OCI-LY1 (cell line): ENCODE measurements around the gene NKX2-2.

ENCODE experiments used
- H2AFZ ChIP-seq: fragments of 200-600 bp; sonication (generic), shearing (Covaris generic); 2 replicates; pipeline ENCODE4 v1.6.0; 2014; ENCODE audit warnings: antibody characterized with exemption, mild to moderate bottlenecking, low read length
- H3F3A ChIP-seq: fragments of 200-600 bp; sonication (generic), shearing (Covaris generic); 2 replicates; pipeline ENCODE4 v1.6.0; 2014; ENCODE audit warnings: mild to moderate bottlenecking, antibody characterized with exemption, low read length, moderate library complexity; ENCODE audit not compliant: insufficient read depth
- H3K27ac ChIP-seq: fragments of 200-600 bp; sonication (generic); 2 replicates; pipeline ENCODE4 v1.5.1; 2014; ENCODE audit warnings: low read length, mixed run types, mild to moderate bottlenecking, low read depth; ENCODE audit not compliant: poor library complexity, severe bottlenecking
- H3K27me3 ChIP-seq: fragments of 200-600 bp; sonication (generic); 2 replicates; pipeline ENCODE4 v1.6.0; 2014; ENCODE audit warnings: antibody characterized with exemption, mild to moderate bottlenecking, low read length, moderate library complexity; ENCODE audit not compliant: insufficient read depth
- H3K36me3 ChIP-seq: fragments of 200-600 bp; sonication (generic); 2 replicates; pipeline ENCODE4 v1.6.1; 2014; ENCODE audit warnings: mild to moderate bottlenecking, antibody characterized with exemption, low read length, moderate library complexity, mixed read lengths; ENCODE audit not compliant: insufficient read depth
- H3K4me1 ChIP-seq: fragments of 200-600 bp; sonication (generic); 2 replicates; pipeline ENCODE4 v1.5.1; 2014; ENCODE audit warnings: mild to moderate bottlenecking, low read length, moderate library complexity; ENCODE audit not compliant: insufficient read depth, severe bottlenecking
- H3K4me2 ChIP-seq: fragments of 200-600 bp; sonication (generic), shearing (Covaris generic); 2 replicates; pipeline ENCODE4 v1.6.1; 2014; ENCODE audit warnings: low read length
- H3K4me3 ChIP-seq: fragments of 200-600 bp; sonication (generic); 2 replicates; pipeline ENCODE4 v1.5.1; 2014; ENCODE audit warnings: low read length, low read depth, mild to moderate bottlenecking, mixed read lengths; ENCODE audit not compliant: poor library complexity, severe bottlenecking
- H3K79me2 ChIP-seq: fragments of 200-600 bp; shearing (Covaris generic); 2 replicates; pipeline ENCODE4 v1.6.1; 2016; ENCODE audit warnings: mixed run types, low read length, mixed read lengths; ENCODE audit not compliant: insufficient read depth
- H3K9ac ChIP-seq: fragments of 200-600 bp; sonication (generic), shearing (Covaris generic); 2 replicates; pipeline ENCODE4 v1.6.1; 2014; ENCODE audit warnings: mild to moderate bottlenecking, low read length, mixed read lengths
- H3K9me2 ChIP-seq: fragments of 200-600 bp; sonication (generic), shearing (Covaris generic); 2 replicates; pipeline ENCODE4 v1.6.1; 2014; ENCODE audit warnings: low read depth, mild to moderate bottlenecking, low read length, mixed read lengths
- H3K9me3 ChIP-seq: fragments of 200-600 bp; shearing (Covaris generic); 2 replicates; pipeline ENCODE4 v1.6.1; 2014; ENCODE audit warnings: low read length, mixed read lengths
- H4K20me1 ChIP-seq: fragments of 200-600 bp; sonication (generic), shearing (Covaris generic); 2 replicates; pipeline ENCODE4 v1.6.0; 2016; ENCODE audit warnings: mild to moderate bottlenecking, low read length; ENCODE audit not compliant: insufficient read depth
- EZH2 ChIP-seq: fragments of 200-600 bp; sonication (generic), shearing (Covaris generic); IDR thresholded peaks from 2 replicates; pipeline ENCODE4 v1.8.0; 2017; ENCODE audit warnings: borderline replicate concordance, mixed run types, mild to moderate bottlenecking, antibody characterized with exemption, low read length, moderate library complexity, mixed read lengths
- TF ChIP-seq, protein P1 (sequence below): fragments of 200-600 bp; sonication (generic), shearing (Covaris generic); IDR thresholded peaks from 2 replicates; pipeline ENCODE4 v1.5.1; 2017; ENCODE audit warnings: mild to moderate bottlenecking, antibody characterized with exemption, low read length, moderate library complexity, mixed read lengths

Gene NKX2-2

DNA sequence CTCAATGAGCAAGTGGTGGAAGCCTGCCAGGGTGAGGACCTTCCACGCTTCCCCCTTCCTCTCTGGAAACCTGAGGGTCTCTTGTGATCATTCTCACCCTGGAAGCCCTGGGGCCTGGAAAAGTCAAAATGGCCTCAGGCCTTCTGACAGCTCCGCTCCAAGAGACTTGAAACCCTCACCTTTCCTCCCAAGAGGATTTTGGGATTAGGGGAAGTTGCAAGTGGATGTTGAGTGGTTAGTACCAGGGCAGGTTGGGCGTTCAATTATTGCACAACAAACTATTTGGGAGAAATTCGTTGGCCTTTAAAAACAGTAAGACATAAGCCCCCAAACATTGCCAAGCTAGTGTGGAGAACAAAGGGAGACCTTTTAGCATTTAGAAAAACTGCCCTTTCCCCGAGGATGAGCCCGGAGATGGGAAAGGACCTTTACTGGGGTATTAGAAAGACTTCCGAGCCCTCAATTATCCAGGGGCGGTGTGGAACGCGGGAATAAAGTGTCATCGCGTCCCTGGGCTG lies 4.7 kb downstream of the NKX2-2 start:
- H4K20me1 ChIP-seq: no peaks in the 10 kb centered on the region
- H3K9ac ChIP-seq: no peak overlapping the region
- no peaks in the 10 kb centered on the region for H3K79me2 ChIP-seq
- no peak overlapping the region for H3K4me3 ChIP-seq
- no peaks in the 10 kb centered on the region for H3K9me2 ChIP-seq
- no peaks in the 10 kb centered on the region for H3K27me3 ChIP-seq
- no peak overlapping the region for H2AFZ ChIP-seq
- no peak overlapping the region for H3K4me2 ChIP-seq
- no peaks in the 10 kb centered on the region for H3K36me3 ChIP-seq
- TF ChIP-seq, protein P1, sequence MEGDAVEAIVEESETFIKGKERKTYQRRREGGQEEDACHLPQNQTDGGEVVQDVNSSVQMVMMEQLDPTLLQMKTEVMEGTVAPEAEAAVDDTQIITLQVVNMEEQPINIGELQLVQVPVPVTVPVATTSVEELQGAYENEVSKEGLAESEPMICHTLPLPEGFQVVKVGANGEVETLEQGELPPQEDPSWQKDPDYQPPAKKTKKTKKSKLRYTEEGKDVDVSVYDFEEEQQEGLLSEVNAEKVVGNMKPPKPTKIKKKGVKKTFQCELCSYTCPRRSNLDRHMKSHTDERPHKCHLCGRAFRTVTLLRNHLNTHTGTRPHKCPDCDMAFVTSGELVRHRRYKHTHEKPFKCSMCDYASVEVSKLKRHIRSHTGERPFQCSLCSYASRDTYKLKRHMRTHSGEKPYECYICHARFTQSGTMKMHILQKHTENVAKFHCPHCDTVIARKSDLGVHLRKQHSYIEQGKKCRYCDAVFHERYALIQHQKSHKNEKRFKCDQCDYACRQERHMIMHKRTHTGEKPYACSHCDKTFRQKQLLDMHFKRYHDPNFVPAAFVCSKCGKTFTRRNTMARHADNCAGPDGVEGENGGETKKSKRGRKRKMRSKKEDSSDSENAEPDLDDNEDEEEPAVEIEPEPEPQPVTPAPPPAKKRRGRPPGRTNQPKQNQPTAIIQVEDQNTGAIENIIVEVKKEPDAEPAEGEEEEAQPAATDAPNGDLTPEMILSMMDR: no peak
- TF ChIP-seq EZH2: no peak
- no peak overlapping the region for H3K27ac ChIP-seq
- H3F3A ChIP-seq: no peaks in the 10 kb centered on the region
- no peaks in the 10 kb centered on the region for H3K4me1 ChIP-seq
- H3K9me3 ChIP-seq: no peaks in the 10 kb centered on the region

DNA sequence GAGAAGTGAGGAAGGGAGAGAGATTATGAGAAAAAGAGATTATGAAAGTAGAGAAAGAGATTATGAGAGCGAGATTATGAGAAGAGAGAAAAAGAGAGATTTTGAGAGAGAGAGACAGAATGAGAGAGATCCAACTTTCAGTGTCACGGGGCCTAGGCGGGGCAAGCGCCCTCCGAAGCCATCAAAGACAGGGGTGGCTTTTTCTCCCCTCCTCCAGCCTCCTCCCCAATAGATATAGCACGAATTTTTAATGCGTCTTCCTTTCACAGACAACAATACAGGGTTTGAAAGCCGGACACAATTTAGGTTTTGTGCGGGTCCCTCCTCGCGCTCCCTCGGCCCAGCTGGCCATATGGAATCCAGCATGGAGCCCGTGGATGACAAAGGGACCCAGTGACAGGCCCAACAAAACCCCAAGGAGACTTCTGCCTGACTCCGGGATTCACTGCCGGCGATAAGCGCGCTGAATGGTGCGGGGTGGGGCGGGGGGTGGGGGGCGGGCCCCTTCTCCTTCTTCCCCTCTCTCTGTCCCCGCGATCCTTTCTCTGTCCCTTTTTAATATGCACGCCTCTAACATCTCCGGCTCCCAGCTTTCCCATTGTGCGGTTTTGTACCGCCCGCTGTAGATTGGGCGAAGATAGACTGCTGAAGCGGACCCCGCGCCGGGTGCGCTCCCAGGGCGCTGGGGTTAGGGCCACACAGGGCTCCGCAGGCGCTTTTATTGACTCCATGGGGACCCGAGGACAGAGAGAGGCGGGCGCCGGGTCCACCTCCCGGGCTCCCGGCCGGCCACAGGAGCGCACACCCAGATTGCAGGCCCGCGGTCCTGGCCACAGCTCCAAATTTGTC lies 5.4 kb downstream of the NKX2-2 start:
- Histone ChIP-seq H3K9me2 (no peaks in the 10 kb centered on the region), H4K20me1 (no peaks in the 10 kb centered on the region), H3K27me3 (no peaks in the 10 kb centered on the region), H3K27ac (no peak overlapping the region), H3K4me1 (no peaks in the 10 kb centered on the region), H3K36me3 (no peaks in the 10 kb centered on the region), H3K4me3 (no peak overlapping the region), H3K9ac (no peak overlapping the region), H3K4me2 (no peak overlapping the region), H2AFZ (no peak overlapping the region), H3K9me3 (no peaks in the 10 kb centered on the region), H3K79me2 (no peaks in the 10 kb centered on the region), H3F3A (no peaks in the 10 kb centered on the region)
- TF ChIP-seq, protein P1: no peak
- TF ChIP-seq EZH2: no peak

DNA sequence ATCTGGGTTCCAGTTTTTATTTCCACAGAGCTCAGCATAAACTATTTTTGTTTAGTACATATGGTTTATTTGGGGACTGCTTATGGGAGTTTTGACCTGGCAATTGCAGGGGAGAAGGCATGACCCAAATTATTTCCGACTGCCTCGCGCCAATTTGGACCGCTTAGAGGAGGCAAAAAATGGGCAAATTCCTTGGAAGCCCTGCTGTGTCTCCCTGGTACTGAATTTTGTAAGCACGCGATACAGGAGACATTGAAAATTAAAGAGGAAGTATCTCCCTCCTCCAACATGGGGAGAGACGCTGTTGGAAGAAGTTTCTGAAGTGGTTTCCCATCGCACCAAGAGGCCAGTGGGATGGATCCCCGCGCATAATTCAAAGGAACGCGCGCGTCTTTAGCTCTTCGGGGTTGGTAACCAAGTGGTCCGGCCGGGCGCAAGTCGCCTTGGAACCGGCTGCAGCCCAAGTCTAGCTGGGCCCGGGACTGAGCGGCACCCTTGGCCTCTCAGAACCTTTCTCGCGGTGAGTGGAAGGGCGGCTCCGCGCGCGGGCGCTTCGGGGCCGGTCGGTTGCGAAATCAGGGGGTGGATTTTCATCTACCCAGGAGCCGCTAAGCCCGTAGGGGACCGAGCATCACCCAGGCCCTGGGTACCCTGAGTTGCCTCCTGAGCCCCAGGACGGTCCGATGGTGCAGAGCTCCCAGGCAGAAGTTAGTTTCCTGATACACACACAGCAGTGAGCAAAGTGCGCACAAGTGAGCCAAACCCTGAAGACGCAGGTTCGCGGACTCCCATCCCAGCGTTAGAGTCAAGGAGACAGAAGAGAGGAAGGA lies 6.2 kb downstream of the NKX2-2 start:
- Histone ChIP-seq H3K4me2 (no peak overlapping the region), H4K20me1 (no peaks in the 10 kb centered on the region), H3K9ac (no peak overlapping the region), H3K9me2 (no peaks in the 10 kb centered on the region), H3K36me3 (no peaks in the 10 kb centered on the region), H3K4me1 (no peaks in the 10 kb centered on the region), H3K27me3 (no peaks in the 10 kb centered on the region), H3K27ac (no peak overlapping the region), H3K79me2 (no peaks in the 10 kb centered on the region), H3K4me3 (no peak overlapping the region), H2AFZ (no peak overlapping the region), H3F3A (no peaks in the 10 kb centered on the region), H3K9me3 (no peaks in the 10 kb centered on the region)
- TF ChIP-seq, protein P1: no peak
- no peak for TF ChIP-seq EZH2
